SK-N-SH treated with all-trans-retinoic acid at 6 μM for 48 hours (cell line): Measurements from ENCODE around the gene SMIM13.

Experiments used
- ATAC-seq: fragments of 200-7000 bp; cut with Tn5 transposase; 3 replicates; pipeline ENCODE4 v1.9.1; 2020; ENCODE audit warnings: mild to moderate bottlenecking, moderate library complexity
- ARNTL ChIP-seq: fragments of 450-650 bp; formaldehyde crosslinking; IDR thresholded peaks from 2 replicates; pipeline ENCODE4 v1.5.0; 2020; ENCODE audit warnings: low read depth, mild to moderate bottlenecking, moderate library complexity, borderline replicate concordance
- BACH2 ChIP-seq: fragments of 250-450 bp; sonication (Bioruptor Pico); IDR thresholded peaks from 2 replicates; pipeline ENCODE4 v1.9.0; 2021; ENCODE audit warnings: mild to moderate bottlenecking, borderline replicate concordance
- CREB5 ChIP-seq: fragments of 250-450 bp; sonication (Bioruptor Pico); IDR thresholded peaks from 2 replicates; pipeline ENCODE4 v1.5.1; 2020; ENCODE audit warnings: low read depth, mild to moderate bottlenecking, moderate library complexity
- CSDC2 ChIP-seq: fragments of 250-450 bp; sonication (Bioruptor Pico); IDR thresholded peaks from 2 replicates; pipeline ENCODE4 v1.5.0; 2020; ENCODE audit warnings: mild to moderate bottlenecking, moderate library complexity
- ESRRG ChIP-seq: fragments of 250-450 bp; sonication (Bioruptor Pico); IDR thresholded peaks from 2 replicates; pipeline ENCODE4 v1.6.1; 2021; ENCODE audit warnings: mild to moderate bottlenecking
- GLIS3 ChIP-seq: fragments of 250-450 bp; sonication (Bioruptor Pico); IDR thresholded peaks from 2 replicates; pipeline ENCODE4 v1.5.0; 2020; ENCODE audit warnings: mild to moderate bottlenecking, moderate library complexity
- ISL1 ChIP-seq: fragments of 250-450 bp; sonication (Bioruptor Pico); IDR thresholded peaks from 2 replicates; pipeline ENCODE4 v2.1.2; 2022; ENCODE audit warnings: mild to moderate bottlenecking, moderate library complexity
- OSR1 ChIP-seq: fragments of 250-450 bp; sonication (Bioruptor Pico); IDR thresholded peaks from 2 replicates; pipeline ENCODE4 v1.8.0; 2022; ENCODE audit warnings: moderate library complexity, mild to moderate bottlenecking, inconsistent platforms
- POU6F1 ChIP-seq: fragments of 250-450 bp; sonication (Bioruptor Pico); IDR thresholded peaks from 2 replicates; pipeline ENCODE4 v1.8.0; 2021; ENCODE audit warnings: low read depth, mild to moderate bottlenecking, moderate library complexity, borderline replicate concordance
- PPARA ChIP-seq: fragments of 250-450 bp; sonication (Bioruptor Pico); IDR thresholded peaks from 2 replicates; pipeline ENCODE4 v1.5.0; 2020; ENCODE audit warnings: mild to moderate bottlenecking, borderline replicate concordance
- RARB ChIP-seq: fragments of 250-450 bp; sonication (Bioruptor Pico); IDR thresholded peaks from 2 replicates; pipeline ENCODE4 v1.8.0; 2021; ENCODE audit warnings: mild to moderate bottlenecking, moderate library complexity
- SNAI2 ChIP-seq: fragments of 250-450 bp; sonication (Bioruptor Pico); IDR thresholded peaks from 2 replicates; pipeline ENCODE4 v1.5.0; 2020; ENCODE audit warnings: mild to moderate bottlenecking, moderate library complexity
- TCF4 ChIP-seq: fragments of 250-450 bp; sonication (Bioruptor Pico); IDR thresholded peaks from 2 replicates; pipeline ENCODE4 v1.8.0; 2021; ENCODE audit warnings: mild to moderate bottlenecking, moderate library complexity, borderline replicate concordance
- TOX ChIP-seq: fragments of 250-450 bp; sonication (Bioruptor Pico); IDR thresholded peaks from 2 replicates; pipeline ENCODE4 v1.8.0; 2021; ENCODE audit warnings: mild to moderate bottlenecking, moderate library complexity, borderline replicate concordance
- ZC3H10 ChIP-seq: fragments of 250-450 bp; sonication (Bioruptor Pico); IDR thresholded peaks from 2 replicates; pipeline ENCODE4 v1.5.1; 2021; ENCODE audit warnings: mild to moderate bottlenecking, moderate library complexity
- ZFP3 ChIP-seq: fragments of 250-450 bp; sonication (Bioruptor Pico); IDR thresholded peaks from 2 replicates; pipeline ENCODE4 v1.5.0; 2020; ENCODE audit warnings: mild to moderate bottlenecking, moderate library complexity
- ZFP30 ChIP-seq: fragments of 450-650 bp; formaldehyde crosslinking; IDR thresholded peaks from 2 replicates; pipeline ENCODE4 v1.5.0; 2022; ENCODE audit warnings: mild to moderate bottlenecking, moderate library complexity
- ZNF565 ChIP-seq: fragments of 450-650 bp; formaldehyde crosslinking; conservative IDR thresholded peaks from 2 replicates; pipeline ENCODE4 v1.5.0; 2020; ENCODE audit warnings: low read depth, mild to moderate bottlenecking, moderate library complexity
- ZNF8 ChIP-seq: fragments of 450-650 bp; formaldehyde crosslinking; IDR thresholded peaks from 2 replicates; pipeline ENCODE4 v1.5.0; 2020; ENCODE audit warnings: mild to moderate bottlenecking, moderate library complexity
- TF ChIP-seq, protein P1 (sequence below): fragments of 250-450 bp; sonication (Bioruptor Pico); IDR thresholded peaks from 2 replicates; pipeline ENCODE4 v1.5.0; 2020; ENCODE audit warnings: mild to moderate bottlenecking, moderate library complexity
- TF ChIP-seq, protein P2 (sequence below): fragments of 250-450 bp; sonication (Bioruptor Pico); IDR thresholded peaks from 2 replicates; pipeline ENCODE4 v1.8.0; 2020; ENCODE audit warnings: mild to moderate bottlenecking, moderate library complexity, borderline replicate concordance
- TF ChIP-seq, protein P3 (sequence below): fragments of 250-450 bp; sonication (Bioruptor Pico); IDR thresholded peaks from 2 replicates; pipeline ENCODE4 v1.5.1; 2021; ENCODE audit warnings: mild to moderate bottlenecking, moderate library complexity

SMIM13 gene

GRCh38 chr6:11172501-11173327 lies 79.1 kb downstream of the SMIM13 start (continued):
- TF ChIP-seq ISL1 (no peak), OSR1 (CRISPR knock-in tag) (no peak), TOX (CRISPR knock-in tag) (no peak), GLIS3 (CRISPR knock-in tag) (no peak), BACH2 (CRISPR knock-in tag) (no peak)
- TF ChIP-seq, all 23 proteins: peak for 0

GRCh38 chr6:11174242-11174611 lies 80.6 kb downstream of the SMIM13 start:
- no peak for ATAC-seq
- no peak for TF ChIP-seq ARNTL (CRISPR knock-in tag)
- no peak for TF ChIP-seq PPARA
- no peak for TF ChIP-seq RARB
- no peak for TF ChIP-seq TCF4 (CRISPR knock-in tag)
- TF ChIP-seq, protein P1, sequence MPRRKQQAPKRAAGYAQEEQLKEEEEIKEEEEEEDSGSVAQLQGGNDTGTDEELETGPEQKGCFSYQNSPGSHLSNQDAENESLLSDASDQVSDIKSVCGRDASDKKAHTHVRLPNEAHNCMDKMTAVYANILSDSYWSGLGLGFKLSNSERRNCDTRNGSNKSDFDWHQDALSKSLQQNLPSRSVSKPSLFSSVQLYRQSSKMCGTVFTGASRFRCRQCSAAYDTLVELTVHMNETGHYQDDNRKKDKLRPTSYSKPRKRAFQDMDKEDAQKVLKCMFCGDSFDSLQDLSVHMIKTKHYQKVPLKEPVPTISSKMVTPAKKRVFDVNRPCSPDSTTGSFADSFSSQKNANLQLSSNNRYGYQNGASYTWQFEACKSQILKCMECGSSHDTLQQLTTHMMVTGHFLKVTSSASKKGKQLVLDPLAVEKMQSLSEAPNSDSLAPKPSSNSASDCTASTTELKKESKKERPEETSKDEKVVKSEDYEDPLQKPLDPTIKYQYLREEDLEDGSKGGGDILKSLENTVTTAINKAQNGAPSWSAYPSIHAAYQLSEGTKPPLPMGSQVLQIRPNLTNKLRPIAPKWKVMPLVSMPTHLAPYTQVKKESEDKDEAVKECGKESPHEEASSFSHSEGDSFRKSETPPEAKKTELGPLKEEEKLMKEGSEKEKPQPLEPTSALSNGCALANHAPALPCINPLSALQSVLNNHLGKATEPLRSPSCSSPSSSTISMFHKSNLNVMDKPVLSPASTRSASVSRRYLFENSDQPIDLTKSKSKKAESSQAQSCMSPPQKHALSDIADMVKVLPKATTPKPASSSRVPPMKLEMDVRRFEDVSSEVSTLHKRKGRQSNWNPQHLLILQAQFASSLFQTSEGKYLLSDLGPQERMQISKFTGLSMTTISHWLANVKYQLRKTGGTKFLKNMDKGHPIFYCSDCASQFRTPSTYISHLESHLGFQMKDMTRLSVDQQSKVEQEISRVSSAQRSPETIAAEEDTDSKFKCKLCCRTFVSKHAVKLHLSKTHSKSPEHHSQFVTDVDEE (CRISPR knock-in tag) = no peak
- TF ChIP-seq GLIS3 (CRISPR knock-in tag) = no peak
- TF ChIP-seq POU6F1 = no peak
- TF ChIP-seq, all 23 proteins: peak for 0

DNA sequence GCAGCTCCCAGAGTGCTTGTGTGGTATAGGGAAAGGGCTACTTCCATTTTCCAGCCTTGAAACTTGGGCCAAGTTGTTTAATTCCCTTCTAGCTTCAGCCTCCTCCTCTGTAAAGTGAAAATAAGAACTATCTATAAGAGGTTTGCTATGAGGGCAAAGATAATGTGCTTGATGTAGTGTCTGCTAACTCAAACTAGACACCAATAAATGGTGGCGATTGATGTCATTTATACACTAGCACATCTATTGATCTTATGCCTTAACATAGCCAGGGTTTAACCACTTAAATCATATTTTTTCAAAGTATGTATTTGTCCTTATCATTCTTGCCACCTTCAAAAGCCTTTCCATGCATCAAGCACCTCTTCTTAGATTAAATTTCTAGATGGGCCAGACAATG lies 83.6 kb downstream of the SMIM13 start:
- no peak for ATAC-seq

More for the DNA sequence above, 83.6 kb downstream of the SMIM13 start:
- TF ChIP-seq ZC3H10 (CRISPR knock-in tag) (no peak), RARB (no peak), ESRRG (CRISPR knock-in tag) (no peak), CREB5 (CRISPR knock-in tag) (no peak), TOX (CRISPR knock-in tag) (no peak), BACH2 (CRISPR knock-in tag) (no peak), ZFP3 (CRISPR knock-in tag) (no peak), POU6F1 (no peak), ARNTL (CRISPR knock-in tag) (no peak), SNAI2 (CRISPR knock-in tag) (no peak), ZNF8 (no peak), OSR1 (CRISPR knock-in tag) (no peak), ZNF565 (CRISPR knock-in tag) (no peak), CSDC2 (CRISPR knock-in tag) (no peak), GLIS3 (CRISPR knock-in tag) (no peak), ZFP30 (no peak)
- TF ChIP-seq, protein P2, sequence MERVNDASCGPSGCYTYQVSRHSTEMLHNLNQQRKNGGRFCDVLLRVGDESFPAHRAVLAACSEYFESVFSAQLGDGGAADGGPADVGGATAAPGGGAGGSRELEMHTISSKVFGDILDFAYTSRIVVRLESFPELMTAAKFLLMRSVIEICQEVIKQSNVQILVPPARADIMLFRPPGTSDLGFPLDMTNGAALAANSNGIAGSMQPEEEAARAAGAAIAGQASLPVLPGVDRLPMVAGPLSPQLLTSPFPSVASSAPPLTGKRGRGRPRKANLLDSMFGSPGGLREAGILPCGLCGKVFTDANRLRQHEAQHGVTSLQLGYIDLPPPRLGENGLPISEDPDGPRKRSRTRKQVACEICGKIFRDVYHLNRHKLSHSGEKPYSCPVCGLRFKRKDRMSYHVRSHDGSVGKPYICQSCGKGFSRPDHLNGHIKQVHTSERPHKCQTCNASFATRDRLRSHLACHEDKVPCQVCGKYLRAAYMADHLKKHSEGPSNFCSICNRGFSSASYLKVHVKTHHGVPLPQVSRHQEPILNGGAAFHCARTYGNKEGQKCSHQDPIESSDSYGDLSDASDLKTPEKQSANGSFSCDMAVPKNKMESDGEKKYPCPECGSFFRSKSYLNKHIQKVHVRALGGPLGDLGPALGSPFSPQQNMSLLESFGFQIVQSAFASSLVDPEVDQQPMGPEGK (CRISPR knock-in tag) = no peak
- TF ChIP-seq, protein P1 (CRISPR knock-in tag) = no peak
- TF ChIP-seq, protein P3, sequence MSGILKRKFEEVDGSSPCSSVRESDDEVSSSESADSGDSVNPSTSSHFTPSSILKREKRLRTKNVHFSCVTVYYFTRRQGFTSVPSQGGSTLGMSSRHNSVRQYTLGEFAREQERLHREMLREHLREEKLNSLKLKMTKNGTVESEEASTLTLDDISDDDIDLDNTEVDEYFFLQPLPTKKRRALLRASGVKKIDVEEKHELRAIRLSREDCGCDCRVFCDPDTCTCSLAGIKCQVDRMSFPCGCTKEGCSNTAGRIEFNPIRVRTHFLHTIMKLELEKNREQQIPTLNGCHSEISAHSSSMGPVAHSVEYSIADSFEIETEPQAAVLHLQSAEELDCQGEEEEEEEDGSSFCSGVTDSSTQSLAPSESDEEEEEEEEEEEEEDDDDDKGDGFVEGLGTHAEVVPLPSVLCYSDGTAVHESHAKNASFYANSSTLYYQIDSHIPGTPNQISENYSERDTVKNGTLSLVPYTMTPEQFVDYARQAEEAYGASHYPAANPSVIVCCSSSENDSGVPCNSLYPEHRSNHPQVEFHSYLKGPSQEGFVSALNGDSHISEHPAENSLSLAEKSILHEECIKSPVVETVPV = no peak
